CD4-positive, alpha-beta T cell treated with Interleukin-4 for 4 hours (primary cell): ENCODE data around the gene NOBOX.
"Not testable (repeated sequence)": the region's sequence is repeated elsewhere in the genome, so short reads cannot be mapped to it uniquely, and the experiment has no call there.

ENCODE experiments used
- DNase-seq: peaks from one replicate; pipeline ENCODE4 v3.0.0-alpha.2; 2020

Gene NOBOX

GRCh38 chr7:144391014-144391413, 12.5 kb downstream of the NOBOX start:
- DNase-seq = no peak

GRCh38 chr7:144390481-144390880, 13.0 kb downstream of the NOBOX start:
- DNase-seq = no peak

GRCh38 chr7:144388950-144389349, 14.5 kb downstream of the NOBOX start:
- DNase-seq = no peak

DNA sequence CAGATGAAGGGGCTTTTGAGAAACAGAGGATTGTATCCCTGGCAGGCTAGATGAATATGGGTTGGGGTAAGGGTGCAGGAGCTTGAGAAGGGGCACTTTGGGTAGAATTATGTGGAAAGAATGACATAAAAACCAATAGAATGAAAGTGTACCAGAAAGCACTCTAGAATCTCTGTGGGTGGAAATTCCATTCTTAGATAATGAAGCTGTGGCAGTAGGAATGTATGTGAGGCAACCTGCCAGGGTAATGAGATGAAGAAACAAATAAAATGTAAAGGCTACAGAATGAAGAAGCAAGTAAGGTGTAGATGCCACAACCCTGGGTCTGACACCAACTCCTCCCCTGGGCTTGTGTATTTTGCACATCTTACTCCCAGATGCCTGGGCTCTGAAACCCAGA, 16.8 kb downstream of the NOBOX start:
- DNase-seq = no peak

GRCh38 chr7:144384555-144385245, 18.8 kb downstream of the NOBOX start:
- DNase-seq = no peak

DNA sequence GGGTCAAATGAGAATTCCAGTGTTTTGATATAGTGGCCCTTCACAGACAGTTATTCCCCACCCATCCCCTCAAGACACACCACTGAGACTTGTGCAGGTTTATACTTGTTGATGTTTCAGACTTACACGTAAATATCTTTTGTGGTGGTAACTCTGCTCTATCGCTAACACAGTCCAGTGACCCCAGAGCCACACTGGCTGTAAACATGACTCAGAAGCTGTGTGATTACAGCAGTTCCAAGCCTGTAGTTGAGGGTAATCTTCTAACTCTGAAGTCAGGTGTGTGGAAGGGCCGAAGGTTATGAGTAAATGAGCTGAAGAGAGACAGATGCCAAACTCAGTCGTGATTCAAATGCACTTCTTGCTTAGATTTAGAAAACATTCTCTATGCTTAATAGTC, 19.4 kb downstream of the NOBOX start:
- DNase-seq = no peak

DNA sequence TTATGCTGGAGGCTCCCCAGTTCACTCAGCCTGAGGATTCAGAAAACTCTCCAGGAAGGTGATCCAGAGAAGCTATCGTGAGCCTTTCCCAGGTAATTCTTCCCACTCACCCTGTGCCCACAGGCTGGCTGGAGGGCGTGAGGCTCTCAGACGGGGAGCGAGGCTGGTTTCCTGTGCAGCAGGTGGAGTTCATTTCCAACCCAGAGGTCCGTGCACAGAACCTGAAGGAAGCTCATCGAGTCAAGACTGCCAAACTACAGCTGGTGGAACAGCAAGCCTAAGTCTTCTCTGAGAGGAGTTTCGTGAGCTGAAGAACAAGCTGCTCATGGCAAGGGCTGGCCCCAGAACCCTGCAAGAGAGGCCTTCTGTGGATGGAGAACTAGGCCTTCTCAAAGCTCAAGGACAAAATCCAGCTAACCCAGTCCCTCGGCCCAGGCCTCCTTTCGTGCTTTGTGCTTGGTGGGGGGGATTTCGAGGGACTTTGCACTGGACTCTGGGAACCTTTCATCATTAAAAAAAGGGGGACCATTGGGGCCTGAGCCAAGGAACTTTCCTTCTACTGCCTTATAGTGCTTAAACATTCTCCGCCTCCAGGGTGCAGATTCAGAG, 23.6 kb downstream of the NOBOX start:
- DNase-seq = no peak

DNA sequence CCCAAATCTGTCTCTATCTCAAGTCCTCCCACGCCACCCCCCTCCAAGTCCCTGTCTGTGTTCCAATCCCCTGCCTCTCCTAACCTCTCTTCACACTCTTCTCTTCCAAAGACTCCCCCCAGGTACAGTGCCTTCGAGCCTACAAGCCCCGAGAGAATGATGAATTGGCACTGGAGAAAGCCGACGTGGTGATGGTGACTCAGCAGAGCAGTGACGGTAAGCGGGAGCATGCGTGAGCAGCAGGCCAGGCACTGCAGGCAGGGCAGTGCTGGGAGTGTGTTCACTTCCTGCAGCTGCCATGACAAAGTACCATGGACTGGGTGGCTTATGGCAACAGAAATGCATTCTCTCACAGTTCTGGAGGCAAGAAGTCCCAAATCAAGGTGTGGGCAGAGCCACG, 24.8 kb downstream of the NOBOX start:
- no peak for DNase-seq

DNA sequence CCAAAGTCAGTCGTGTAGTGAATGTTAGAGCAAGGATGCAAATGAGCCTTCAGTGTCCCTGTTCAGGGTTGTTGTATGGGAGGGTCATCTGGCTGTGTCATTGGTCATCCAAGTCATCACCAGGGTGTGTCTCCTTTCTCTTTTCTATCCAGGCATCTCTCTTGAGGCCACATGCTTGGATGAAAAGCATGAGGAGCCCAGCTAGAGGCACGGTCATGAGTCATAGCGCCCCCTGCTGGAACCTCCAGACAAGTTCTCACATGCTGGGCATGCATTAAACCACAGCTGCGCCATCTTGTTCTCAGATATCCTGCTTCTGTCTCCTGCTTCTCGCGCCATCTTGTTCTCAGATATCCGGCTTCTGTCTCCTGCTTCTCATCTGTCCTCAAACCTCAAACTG, 34.3 kb downstream of the NOBOX start:
- DNase-seq = not testable (repeated sequence)

GRCh38 chr7:144367250-144367649, 36.2 kb downstream of the NOBOX start:
- DNase-seq = not testable (repeated sequence)

DNA sequence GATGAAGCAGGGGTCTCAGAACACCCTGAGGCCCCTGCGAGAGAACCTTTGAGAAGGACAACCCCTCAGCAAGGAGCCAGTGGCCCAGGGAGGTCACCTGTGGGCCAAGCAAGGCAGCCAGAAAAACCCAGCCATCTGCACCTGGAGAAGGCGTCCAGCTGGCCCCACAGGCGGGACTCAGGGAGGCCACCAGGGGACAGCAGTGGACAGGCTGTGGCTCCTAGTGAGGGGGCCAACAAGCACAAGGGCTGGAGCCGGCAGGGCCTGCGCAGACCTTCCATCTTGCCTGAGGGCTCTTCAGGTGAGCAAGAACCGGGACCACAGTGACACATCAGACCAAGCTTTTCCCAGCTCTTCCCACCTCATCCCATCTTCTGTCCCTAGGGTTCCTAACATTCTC, 38.0 kb downstream of the NOBOX start:
- not testable (repeated sequence) for DNase-seq

- not testable (repeated sequence) for DNase-seq
Measured at GRCh38 chr7:144362061-144362460, 41.4 kb downstream of the NOBOX start.

GRCh38 chr7:144356860-144357259, 46.6 kb downstream of the NOBOX start:
- DNase-seq = not testable (repeated sequence)

DNA sequence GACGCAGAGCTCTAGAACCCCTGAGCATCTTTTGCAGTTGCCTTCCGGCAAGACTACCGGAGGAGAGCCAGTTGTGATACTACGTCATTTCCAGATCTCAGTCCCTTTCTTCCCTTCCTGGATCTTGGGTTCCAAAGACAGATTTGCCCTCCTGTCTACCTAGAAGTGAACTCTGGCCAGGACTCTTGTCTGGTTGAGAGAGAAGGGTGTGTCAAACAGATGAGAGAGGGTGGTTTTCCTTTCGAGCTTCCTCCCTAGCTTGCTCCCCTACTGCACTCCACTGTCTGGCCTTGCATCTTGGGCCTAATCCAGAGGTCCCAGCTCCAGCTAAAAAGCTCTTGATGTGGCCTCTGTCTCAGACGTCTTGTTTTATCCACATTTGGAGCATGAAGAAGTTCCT, 47.3 kb downstream of the NOBOX start:
- not testable (repeated sequence) for DNase-seq

GRCh38 chr7:144355176-144355822, 48.2 kb downstream of the NOBOX start, which contains the start of gene ARHGEF5:
Gene ARHGEF5, plus strand, starts transcription at chr7:144355402. Its CDS starts 7,268 bp downstream, at chr7:144362670.
- DNase-seq = not testable (repeated sequence)

GRCh38 chr7:144351667-144352066, 51.8 kb downstream of the NOBOX start:
- not testable (repeated sequence) for DNase-seq

DNA sequence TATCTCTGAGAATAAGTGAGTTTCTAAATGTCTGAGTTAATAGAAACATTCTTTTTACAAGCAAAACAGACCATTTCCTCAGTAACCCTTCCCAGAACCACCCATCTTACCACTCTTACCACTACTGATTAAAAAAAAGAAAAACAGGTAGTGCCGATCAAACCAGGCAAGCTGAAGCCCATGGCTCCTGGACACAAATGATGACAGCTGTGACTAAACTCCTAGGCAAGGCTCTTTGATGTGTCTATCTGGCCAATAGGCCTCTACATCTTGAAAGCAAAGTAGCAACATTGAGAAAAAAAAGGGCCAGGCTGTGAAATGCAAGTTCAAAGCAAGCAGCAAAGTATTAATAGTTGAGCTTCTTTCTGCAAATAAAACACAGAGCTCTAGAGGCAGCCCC, 54.9 kb downstream of the NOBOX start:
- not testable (repeated sequence) for DNase-seq
